Right kidney (tissue), 9 donors: ENCODE measurements around the gene SNX27.

Experiments used
- DNase-seq: peaks from one replicate; pipeline ENCODE4 v3.0.0-alpha.2; 2016
- long read RNA-seq, 8 donors: transcript quantifications; one replicate each; lab custom pipeline, GENCODE V29; 2026

The SNX27 gene
- long read RNA-seq, donor 1: 0 reads
- long read RNA-seq, donor 2, full-length matches to known transcripts: 2 of 2 reads
- long read RNA-seq, donor 2, partial matches to known transcripts: 0 of 2 reads
- long read RNA-seq, donor 2, other reads (novel, unspliced or antisense): 0 of 2 reads
- long read RNA-seq, donor 3, full-length matches to known transcripts: 1 of 1 reads
- long read RNA-seq, donor 3, partial matches to known transcripts: 0 of 1 reads
- long read RNA-seq, donor 3, other reads (novel, unspliced or antisense): 0 of 1 reads
- long read RNA-seq, donor 4, full-length matches to known transcripts: 1 of 1 reads
- long read RNA-seq, donor 4, partial matches to known transcripts: 0 of 1 reads
- long read RNA-seq, donor 4, other reads (novel, unspliced or antisense): 0 of 1 reads
- long read RNA-seq, donor 5, full-length matches to known transcripts: 1 of 1 reads
- long read RNA-seq, donor 5, partial matches to known transcripts: 0 of 1 reads
- long read RNA-seq, donor 5, other reads (novel, unspliced or antisense): 0 of 1 reads
- long read RNA-seq, donor 6: 0 reads
- long read RNA-seq, donor 7, full-length matches to known transcripts: 4 of 4 reads
- long read RNA-seq, donor 7, partial matches to known transcripts: 0 of 4 reads
- long read RNA-seq, donor 7, other reads (novel, unspliced or antisense): 0 of 4 reads
- long read RNA-seq, donor 8, full-length matches to known transcripts: 2 of 2 reads
- long read RNA-seq, donor 8, partial matches to known transcripts: 0 of 2 reads
- long read RNA-seq, donor 8, other reads (novel, unspliced or antisense): 0 of 2 reads

DNA sequence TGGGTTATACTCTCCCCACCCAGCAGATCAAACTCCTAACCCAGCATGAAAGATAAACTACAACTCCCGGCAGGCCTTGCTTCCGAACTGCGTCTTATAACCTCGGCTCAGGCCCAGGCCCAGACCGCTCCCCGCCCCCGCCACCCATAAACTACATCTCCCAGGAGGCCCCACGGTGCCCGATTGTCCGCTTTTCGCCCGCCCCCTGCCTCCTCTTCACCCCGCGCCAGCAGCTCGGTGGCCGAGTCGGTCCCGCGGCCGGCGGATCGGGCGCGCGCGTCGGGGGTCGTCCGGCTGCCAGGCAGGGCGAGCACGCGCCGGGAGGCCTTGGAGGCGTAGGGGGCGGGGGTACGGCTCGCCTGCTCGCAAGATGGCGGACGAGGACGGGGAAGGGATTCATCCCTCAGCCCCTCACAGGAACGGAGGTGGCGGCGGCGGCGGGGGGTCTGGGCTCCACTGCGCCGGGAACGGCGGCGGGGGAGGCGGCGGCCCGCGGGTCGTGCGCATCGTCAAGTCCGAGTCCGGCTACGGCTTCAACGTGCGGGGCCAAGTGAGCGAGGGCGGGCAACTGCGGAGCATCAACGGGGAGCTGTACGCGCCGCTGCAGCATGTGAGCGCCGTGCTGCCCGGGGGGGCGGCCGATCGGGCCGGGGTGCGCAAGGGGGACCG is at the start of gene SNX27:
Gene SNX27, plus strand, starts transcription at position 219 of the 669 bp plus-strand sequence. Its CDS starts 152 bp downstream, at position 371.
- DNase-seq: peak; percentile 95

DNA sequence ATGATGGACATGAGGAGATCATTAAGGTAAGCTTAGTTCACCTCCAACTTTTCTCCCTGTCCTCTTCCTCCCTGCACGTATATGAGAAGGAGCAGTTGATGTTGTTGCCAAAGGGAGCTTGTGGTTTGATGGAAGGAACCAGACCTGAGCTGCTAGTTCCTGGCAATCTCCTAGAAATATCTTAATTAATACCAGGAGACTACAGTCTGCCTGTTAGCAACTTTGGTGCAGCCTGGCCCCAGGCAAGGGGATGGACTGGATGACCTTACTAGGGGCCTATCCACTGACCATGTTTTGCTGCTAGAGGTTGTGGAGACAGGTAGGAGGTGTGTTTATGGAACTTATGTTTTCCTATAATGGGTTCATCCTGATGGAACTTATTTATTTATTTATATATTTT is 49.2 kb upstream of the SNX27 start:
- DNase-seq: no peak

DNA sequence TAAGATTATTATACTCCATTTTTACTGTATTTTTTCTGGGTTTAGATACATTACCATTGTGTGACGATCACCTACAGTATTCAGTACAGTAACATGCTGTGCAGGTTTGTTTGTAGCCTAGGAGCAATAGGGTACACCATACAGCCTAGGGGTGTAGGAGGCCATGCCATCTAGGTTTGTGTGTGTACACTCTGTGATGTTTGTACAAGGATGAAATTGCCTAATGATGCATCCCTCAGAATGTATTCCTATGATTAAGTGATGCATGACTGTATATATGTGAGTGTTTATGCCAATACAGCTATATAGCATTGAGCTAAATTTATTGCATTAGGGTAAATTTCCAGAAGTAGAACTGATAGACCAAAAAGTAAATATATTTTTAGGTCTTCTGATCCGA is 48.5 kb upstream of the SNX27 start:
- DNase-seq: no peak

- no peak for DNase-seq
Measured at GRCh38 chr1:151565502-151566189, 46.2 kb upstream of the SNX27 start.

- DNase-seq: no peak
Measured at GRCh38 chr1:151568626-151569088, 43.2 kb upstream of the SNX27 start.

GRCh38 chr1:151570819-151571218 is 41.0 kb upstream of the SNX27 start:
- no peak for DNase-seq

DNA sequence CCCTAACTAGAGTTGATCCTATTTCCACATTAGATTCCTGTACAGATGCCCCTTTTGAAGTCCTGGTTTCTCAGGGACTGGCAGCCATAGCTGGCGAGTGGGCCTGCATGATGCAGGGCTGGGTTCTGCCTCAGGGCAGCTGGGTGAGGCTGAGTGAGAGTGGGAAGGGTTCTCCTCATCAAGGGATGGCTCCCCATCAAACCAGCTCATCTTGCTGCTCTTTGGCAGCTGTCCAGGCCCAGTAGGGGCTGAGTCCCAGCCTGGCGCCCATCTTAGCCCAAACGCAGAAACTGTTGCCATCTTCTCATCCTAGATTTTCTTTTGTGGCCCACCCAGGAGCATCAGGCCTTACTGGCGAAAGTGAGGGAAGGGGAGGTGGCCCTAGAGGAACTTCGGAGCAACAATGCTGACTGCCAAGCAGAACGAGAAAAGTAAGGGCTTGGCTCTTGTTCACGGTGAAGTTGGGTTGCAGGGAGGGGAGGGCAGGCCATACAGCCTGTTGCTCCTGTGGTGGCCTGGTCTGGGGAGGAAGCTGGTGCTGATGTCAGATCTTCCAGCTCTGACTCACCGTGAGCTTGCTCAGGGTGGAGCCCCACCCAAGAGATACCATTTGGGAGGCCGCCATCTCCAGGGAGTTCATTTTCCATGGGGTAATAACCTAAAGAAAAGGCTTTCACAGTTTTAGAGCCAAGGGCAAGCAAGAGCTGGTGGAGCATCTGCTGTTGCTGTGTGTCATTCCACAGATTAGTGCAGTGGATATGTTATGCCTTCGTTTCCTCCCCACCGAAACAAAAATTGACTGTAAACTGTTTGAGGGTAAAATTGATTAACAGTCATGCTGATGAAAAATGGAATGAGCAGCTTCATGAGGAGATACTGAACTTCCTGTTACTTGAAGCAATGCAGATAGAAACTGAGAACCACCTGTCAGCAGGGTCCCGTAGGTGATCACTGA is 37.0 kb upstream of the SNX27 start:
- no peak for DNase-seq

DNA sequence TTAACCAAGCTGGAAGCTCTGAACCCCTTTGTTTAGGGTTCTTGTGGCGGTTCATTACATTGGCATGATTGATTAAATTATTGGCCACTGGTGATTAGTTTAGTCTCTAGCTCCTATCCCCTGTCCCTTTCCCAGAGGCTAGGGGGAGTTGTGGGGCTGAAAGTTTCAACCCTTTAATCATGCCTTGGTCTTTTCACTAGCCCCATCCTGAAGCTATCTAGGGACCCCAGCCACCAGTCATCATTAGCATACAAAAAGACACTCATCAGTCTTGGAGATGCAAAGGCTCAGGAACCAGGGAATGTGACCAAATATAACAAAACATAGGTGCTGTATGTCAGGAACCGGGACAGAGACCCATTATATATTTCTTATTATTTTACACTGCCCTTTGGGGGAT is 34.7 kb upstream of the SNX27 start:
- no peak for DNase-seq

GRCh38 chr1:151578941-151579340 is 32.9 kb upstream of the SNX27 start:
- no peak for DNase-seq

DNA sequence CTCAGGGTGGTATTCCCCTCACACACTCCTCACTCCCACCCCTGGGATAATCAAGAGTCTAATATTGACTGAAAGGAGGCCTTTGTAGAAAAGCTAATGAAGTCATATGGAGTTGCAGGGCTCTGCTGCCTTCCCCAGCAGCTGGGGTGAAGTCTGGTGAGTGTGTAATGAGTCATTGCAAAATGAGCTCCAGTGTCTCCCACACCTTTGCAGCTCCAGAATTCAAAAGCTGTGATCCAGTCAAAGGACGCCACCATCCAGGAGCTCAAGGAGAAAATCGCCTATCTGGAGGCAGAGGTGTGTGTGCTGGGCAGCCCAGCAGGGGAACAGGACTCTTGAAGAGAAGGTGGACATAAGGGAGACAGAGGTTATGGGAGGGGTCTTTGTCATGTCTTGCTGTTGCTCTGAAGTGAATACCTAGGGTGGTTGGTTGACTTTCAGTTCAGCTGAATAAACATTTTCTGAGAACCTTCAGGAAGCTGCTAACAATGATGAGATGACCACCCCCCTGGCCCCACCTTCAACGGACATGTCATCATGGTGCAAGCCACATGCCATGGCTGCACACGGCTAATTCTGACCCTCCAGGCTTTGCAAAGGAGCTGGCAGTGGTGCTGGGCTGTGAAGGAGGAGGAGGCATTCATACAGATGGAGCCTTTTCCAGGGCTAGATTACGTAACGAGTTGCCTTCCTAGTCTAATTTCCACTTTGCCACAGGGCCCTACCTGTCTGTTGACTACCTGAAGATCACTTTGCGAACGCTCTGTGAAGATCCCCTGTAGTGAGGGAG is 32.2 kb upstream of the SNX27 start:
- DNase-seq: no peak

DNA sequence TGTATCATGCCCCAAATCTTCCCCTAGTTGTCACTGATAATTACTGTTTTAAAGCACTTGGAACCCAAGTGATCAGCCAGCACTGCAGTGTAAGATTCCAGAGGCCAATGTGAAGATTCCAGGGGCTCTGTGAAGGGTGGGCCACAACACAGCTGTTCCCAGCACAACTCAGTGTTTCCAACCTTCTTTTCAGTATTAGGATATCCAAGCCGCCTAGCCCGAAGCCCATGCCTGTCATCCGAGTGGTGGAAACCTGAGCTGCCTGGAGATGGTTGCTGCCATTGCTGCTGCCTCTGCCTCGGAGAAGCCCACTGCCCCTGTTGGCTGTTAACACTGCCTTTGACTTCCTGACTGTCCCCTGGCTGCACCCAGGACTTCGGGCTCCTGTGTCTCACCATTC is 30.4 kb upstream of the SNX27 start:
- DNase-seq: no peak

DNA sequence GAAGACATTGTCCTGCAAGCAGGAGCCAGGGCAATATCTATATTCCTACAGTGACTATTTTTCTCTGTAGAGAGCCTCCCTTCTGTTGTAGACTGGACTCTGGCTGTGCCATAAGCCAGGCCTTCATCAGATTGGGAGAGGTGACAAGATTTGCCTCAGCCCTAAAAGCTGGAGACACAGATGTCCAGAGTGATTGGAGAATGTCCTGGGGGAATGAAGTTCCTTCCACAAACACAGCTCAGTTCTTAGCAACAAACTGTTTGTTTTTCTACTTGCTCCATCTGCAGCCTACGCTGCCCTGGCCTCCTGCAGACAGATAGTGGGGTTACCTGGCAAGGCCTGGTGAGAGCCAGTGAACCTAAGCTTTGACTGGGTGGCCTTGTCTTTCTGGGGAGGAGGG is 29.9 kb upstream of the SNX27 start:
- no peak for DNase-seq

GRCh38 chr1:151583796-151584195 is 28.1 kb upstream of the SNX27 start:
- no peak for DNase-seq

DNA sequence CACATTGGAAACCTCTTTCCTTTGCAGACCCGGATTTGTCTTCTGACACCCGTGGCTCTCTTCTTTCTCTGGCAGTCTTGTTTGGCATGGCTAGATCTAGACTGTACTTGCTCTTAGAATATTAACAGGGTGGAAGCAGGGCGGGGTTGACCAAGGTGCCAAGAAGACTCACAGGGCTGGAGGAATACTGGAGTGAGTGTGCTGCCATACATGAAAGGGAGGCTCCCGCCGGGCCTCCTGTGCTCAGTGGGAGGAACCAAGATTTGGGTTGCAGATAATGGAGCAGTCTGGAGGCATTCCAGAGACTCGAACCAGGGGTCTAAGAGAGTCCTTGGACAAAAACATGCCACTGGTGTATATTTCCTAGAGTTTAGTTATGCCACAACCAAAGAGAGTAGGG is 27.6 kb upstream of the SNX27 start:
- no peak for DNase-seq

- DNase-seq: no peak
Measured at GRCh38 chr1:151584780-151585179, 27.1 kb upstream of the SNX27 start.

DNA sequence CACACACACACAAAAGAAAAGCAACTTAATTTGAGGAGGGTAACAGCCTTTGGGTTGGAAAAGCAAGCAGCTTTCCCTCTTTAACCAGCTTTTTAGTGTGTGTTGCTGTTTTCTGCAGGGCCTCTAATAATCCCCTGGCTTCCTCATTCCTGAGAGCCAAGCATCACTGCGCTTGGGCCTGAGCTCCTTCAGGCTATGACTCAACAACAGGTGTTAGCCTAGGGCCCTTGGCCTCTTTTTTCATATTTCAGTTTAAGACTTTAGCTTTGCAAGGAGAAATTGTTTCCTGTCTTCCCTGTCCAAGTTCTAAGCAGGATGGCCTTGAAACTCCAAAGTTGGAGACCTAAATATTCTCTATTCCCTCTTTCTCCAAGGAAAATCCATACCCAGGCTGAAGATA is 26.2 kb upstream of the SNX27 start:
- DNase-seq: no peak

GRCh38 chr1:151590961-151591360 is 20.9 kb upstream of the SNX27 start:
- DNase-seq: no peak

- DNase-seq: peak; percentile 49
Measured at GRCh38 chr1:151593730-151594129, 18.1 kb upstream of the SNX27 start.

- peak; percentile 63 for DNase-seq
Measured at GRCh38 chr1:151594143-151594625, 17.7 kb upstream of the SNX27 start.
